MM.1S (cell line): ENCODE results near the gene ZHX3.

Experiments
- DNase-seq: peaks from one replicate; pipeline ENCODE4 v3.0.0-alpha.2; 2015
- H2AFZ ChIP-seq: fragments of 300-600 bp; sonication (generic); 2 replicates; pipeline ENCODE4 v1.6.0; 2016; ENCODE audit warnings: antibody characterized with exemption, low read length
- H3F3A ChIP-seq: fragments of 300-600 bp; sonication (generic); 2 replicates; pipeline ENCODE4 v1.6.1; 2016; ENCODE audit warnings: mild to moderate bottlenecking, antibody characterized with exemption, low read length, moderate library complexity, mixed read lengths; ENCODE audit not compliant: insufficient read depth
- H3K27ac ChIP-seq: fragments of 300-600 bp; sonication (generic); 2 replicates; pipeline ENCODE4 v1.5.1; 2016; ENCODE audit warnings: mild to moderate bottlenecking, low read length
- H3K27me3 ChIP-seq: fragments of 300-600 bp; sonication (generic); replicated peaks from 2 replicates; pipeline ENCODE4 v1.6.0; 2016; ENCODE audit warnings: low read length; ENCODE audit not compliant: insufficient read depth
- H3K36me3 ChIP-seq: fragments of 300-600 bp; sonication (generic); replicated peaks from 2 replicates; pipeline ENCODE4 v1.6.1; 2016; ENCODE audit warnings: mild to moderate bottlenecking, low read length, mixed read lengths; ENCODE audit not compliant: insufficient read depth
- H3K4me1 ChIP-seq: fragments of 300-600 bp; sonication (generic); 2 replicates; pipeline ENCODE4 v1.6.1; 2016; ENCODE audit warnings: low read length, mixed read lengths
- H3K4me2 ChIP-seq: fragments of 300-600 bp; sonication (generic); 2 replicates; pipeline ENCODE4 v1.6.0; 2016; ENCODE audit warnings: low read depth, low read length
- H3K4me3 ChIP-seq: fragments of 300-600 bp; sonication (generic); 2 replicates; pipeline ENCODE4 v1.5.1; 2016; ENCODE audit warnings: low read length, mixed read lengths
- H3K79me2 ChIP-seq: fragments of 300-600 bp; sonication (generic); 2 replicates; pipeline ENCODE4 v1.6.1; 2016; ENCODE audit warnings: mixed run types, low read length, mixed read lengths
- H3K9ac ChIP-seq: fragments of 300-600 bp; sonication (generic); 2 replicates; pipeline ENCODE4 v1.6.1; 2016; ENCODE audit warnings: low read length, mixed read lengths
- H3K9me2 ChIP-seq: fragments of 300-600 bp; sonication (generic); replicated peaks from 2 replicates; pipeline ENCODE4 v1.6.1; 2016; ENCODE audit warnings: mild to moderate bottlenecking, low read length, mixed read lengths; ENCODE audit not compliant: insufficient read depth
- H3K9me3 ChIP-seq: fragments of 300-600 bp; sonication (generic); replicated peaks from 2 replicates; pipeline ENCODE4 v1.6.1; 2016; ENCODE audit warnings: mild to moderate bottlenecking, low read length, mixed read lengths; ENCODE audit not compliant: insufficient read depth
- H4K20me1 ChIP-seq: fragments of 300-600 bp; sonication (generic); 2 replicates; pipeline ENCODE4 v1.6.1; 2016; ENCODE audit warnings: mild to moderate bottlenecking, low read length, moderate library complexity, mixed read lengths; ENCODE audit not compliant: insufficient read depth
- EZH2 ChIP-seq: fragments of 300-600 bp; sonication (generic); optimal IDR thresholded peaks from 2 replicates; pipeline ENCODE3; 2017; ENCODE audit warnings: low read depth, mild to moderate bottlenecking, antibody characterized with exemption, low read length, mixed read lengths
- EZH2phosphoT487 ChIP-seq: fragments of 300-600 bp; sonication (generic); IDR thresholded peaks from 2 replicates; pipeline ENCODE4 v1.6.1; 2018; ENCODE audit warnings: antibody characterized with exemption, low read length
- TF ChIP-seq, protein P1 (sequence below): fragments of 300-600 bp; sonication (generic); IDR thresholded peaks from 2 replicates; pipeline ENCODE4 v1.5.1; 2016; ENCODE audit warnings: antibody characterized with exemption, low read length, mixed read lengths

Gene ZHX3

DNA sequence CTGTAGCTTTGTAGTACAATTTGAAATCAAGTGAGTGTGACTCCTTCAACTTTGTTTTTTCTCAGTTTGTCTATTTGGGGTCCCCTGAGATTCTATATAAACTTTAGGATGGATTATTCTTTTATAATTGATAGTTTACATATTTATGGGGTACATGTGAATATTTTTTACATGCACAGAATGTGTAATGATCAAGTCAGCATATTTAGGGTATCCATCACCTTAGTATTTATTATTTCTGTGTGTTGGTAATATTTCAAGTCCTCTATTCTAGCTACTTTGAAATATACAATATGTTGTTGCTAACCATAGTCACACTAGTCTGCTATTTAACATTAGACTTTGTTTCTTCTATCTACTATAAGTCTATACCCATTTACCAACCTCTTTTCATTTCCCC lies 129.9 kb downstream of the ZHX3 start:
- H3K79me2 ChIP-seq = no peaks in the 10 kb centered on the region
- no peak overlapping the region for H2AFZ ChIP-seq
- no peaks in the 10 kb centered on the region for H4K20me1 ChIP-seq
- H3K4me2 ChIP-seq = no peak overlapping the region
- no peaks in the 10 kb centered on the region for H3K27me3 ChIP-seq
- no peaks in the 10 kb centered on the region for H3F3A ChIP-seq
- H3K9me2 ChIP-seq = no peaks in the 10 kb centered on the region
- no peaks in the 10 kb centered on the region for H3K4me1 ChIP-seq
- no peak overlapping the region for H3K9ac ChIP-seq
- no peak for TF ChIP-seq EZH2phosphoT487
- TF ChIP-seq, protein P1, sequence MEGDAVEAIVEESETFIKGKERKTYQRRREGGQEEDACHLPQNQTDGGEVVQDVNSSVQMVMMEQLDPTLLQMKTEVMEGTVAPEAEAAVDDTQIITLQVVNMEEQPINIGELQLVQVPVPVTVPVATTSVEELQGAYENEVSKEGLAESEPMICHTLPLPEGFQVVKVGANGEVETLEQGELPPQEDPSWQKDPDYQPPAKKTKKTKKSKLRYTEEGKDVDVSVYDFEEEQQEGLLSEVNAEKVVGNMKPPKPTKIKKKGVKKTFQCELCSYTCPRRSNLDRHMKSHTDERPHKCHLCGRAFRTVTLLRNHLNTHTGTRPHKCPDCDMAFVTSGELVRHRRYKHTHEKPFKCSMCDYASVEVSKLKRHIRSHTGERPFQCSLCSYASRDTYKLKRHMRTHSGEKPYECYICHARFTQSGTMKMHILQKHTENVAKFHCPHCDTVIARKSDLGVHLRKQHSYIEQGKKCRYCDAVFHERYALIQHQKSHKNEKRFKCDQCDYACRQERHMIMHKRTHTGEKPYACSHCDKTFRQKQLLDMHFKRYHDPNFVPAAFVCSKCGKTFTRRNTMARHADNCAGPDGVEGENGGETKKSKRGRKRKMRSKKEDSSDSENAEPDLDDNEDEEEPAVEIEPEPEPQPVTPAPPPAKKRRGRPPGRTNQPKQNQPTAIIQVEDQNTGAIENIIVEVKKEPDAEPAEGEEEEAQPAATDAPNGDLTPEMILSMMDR = no peak
- TF ChIP-seq EZH2 = no peak
- no peak for DNase-seq
- no peaks in the 10 kb centered on the region for H3K36me3 ChIP-seq
- no peaks in the 10 kb centered on the region for H3K9me3 ChIP-seq
- no peak overlapping the region for H3K4me3 ChIP-seq
- H3K27ac ChIP-seq = no peak overlapping the region

DNA sequence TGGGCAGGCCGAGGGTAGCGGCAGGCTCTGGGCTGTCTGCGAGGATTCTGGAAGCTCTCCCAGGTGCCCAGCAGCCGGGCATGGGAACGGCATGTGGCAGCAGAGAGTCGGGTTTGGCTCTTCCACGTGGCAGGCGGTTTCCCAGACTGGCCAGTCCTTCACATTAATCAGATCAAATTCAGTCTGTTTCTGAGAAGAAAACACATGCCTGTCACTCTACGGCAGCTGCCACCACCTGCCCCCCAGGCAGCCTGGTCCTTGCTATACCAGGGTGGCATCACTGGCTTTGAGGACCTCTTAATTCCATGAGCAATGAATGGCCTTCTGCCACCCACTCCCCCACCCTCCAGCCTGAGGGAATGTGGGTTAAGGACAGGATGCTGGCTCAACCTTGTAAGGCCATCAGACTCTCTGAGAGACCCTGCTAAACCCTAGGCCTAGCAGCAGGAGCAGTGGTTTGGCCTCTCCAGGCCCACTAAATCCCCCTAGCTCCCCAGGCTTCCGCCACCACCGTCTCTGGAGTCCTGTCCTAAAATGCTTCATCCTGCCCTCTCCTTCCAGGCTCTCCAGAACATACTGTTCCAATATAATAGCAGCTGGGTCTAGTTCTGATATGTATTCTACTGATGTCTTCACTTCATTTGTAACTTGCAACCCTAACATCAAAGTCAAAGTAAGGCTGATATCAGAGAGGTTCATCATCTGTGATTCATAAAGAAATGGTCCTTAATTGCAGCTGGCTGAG lies 132.3 kb downstream of the ZHX3 start:
- H3K79me2 ChIP-seq = no peaks in the 10 kb centered on the region
- no peak for TF ChIP-seq EZH2
- TF ChIP-seq, protein P1 = no peak
- TF ChIP-seq EZH2phosphoT487 = no peak
- no peaks in the 10 kb centered on the region for H4K20me1 ChIP-seq
- no peak overlapping the region for H3K4me3 ChIP-seq
- H3K9me3 ChIP-seq = no peaks in the 10 kb centered on the region
- H3K36me3 ChIP-seq = no peaks in the 10 kb centered on the region
- H3K9ac ChIP-seq = no peak overlapping the region
- H3K4me1 ChIP-seq = no peaks in the 10 kb centered on the region
- no peaks in the 10 kb centered on the region for H3K27me3 ChIP-seq
- no peak overlapping the region for H3K4me2 ChIP-seq
- H3F3A ChIP-seq = no peaks in the 10 kb centered on the region
- no peak overlapping the region for H3K27ac ChIP-seq
- no peak overlapping the region for H2AFZ ChIP-seq
- DNase-seq = no peak
- no peaks in the 10 kb centered on the region for H3K9me2 ChIP-seq

DNA sequence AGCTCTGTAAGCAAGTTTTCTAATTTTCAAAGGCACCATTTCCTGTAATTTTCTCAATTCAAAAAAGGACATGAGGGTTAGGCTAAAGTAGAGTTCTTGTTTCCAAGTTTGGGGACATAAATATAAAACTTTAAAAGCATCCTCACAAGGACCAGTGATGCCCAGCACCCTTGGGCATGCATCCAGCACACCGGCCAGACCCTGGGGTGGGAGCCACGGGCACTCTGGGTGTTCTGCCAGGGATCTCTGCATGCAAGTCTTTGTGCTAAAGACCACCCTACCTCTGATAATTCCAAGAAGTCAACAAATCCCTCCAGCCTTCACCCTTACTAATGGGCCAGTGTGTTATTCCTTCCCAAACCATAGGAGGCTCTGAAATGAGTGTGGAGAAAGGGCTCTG lies 133.7 kb downstream of the ZHX3 start:
- no peak for DNase-seq
- Histone ChIP-seq H3K4me2 (no peak overlapping the region), H2AFZ (no peak overlapping the region), H3K27me3 (no peaks in the 10 kb centered on the region), H3K4me1 (no peaks in the 10 kb centered on the region), H3F3A (no peaks in the 10 kb centered on the region), H3K9ac (no peak overlapping the region), H3K9me2 (no peaks in the 10 kb centered on the region), H3K79me2 (no peaks in the 10 kb centered on the region), H4K20me1 (no peaks in the 10 kb centered on the region), H3K4me3 (no peak overlapping the region), H3K9me3 (no peaks in the 10 kb centered on the region), H3K27ac (no peak overlapping the region), H3K36me3 (no peaks in the 10 kb centered on the region)
- TF ChIP-seq EZH2phosphoT487 (no peak), EZH2 (no peak)
- TF ChIP-seq, protein P1 = no peak
